Measurements from ENCODE around the gene CACNA1B.
"Not testable (repeated sequence)": the region's sequence is repeated elsewhere in the genome, so short reads cannot be mapped to it uniquely, and the experiment has no call there.

Gene CACNA1B

DNA sequence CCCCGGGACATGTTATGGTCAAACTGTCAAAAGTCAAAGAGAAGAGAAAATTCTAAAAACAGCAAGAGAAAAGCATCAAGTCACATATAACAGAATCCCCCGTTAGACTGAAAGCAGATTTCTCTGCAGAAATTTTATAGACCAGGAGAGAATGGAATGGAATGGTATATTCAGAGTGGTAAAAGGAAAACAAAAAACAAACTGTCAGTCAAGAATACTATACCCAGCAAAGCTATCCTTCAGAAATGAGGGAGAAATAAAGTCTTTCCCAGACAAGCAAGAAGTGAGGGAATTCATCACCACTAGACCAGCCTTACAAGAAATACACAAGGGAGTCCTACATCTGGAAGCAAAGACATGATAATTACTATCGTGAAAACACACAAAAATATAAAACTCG is 208.0 kb downstream of the CACNA1B start:
- TF ChIP-seq, protein P1, sequence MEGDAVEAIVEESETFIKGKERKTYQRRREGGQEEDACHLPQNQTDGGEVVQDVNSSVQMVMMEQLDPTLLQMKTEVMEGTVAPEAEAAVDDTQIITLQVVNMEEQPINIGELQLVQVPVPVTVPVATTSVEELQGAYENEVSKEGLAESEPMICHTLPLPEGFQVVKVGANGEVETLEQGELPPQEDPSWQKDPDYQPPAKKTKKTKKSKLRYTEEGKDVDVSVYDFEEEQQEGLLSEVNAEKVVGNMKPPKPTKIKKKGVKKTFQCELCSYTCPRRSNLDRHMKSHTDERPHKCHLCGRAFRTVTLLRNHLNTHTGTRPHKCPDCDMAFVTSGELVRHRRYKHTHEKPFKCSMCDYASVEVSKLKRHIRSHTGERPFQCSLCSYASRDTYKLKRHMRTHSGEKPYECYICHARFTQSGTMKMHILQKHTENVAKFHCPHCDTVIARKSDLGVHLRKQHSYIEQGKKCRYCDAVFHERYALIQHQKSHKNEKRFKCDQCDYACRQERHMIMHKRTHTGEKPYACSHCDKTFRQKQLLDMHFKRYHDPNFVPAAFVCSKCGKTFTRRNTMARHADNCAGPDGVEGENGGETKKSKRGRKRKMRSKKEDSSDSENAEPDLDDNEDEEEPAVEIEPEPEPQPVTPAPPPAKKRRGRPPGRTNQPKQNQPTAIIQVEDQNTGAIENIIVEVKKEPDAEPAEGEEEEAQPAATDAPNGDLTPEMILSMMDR (conservative IDR thresholded peaks at IDR 0.05; ENCODE audit: low read length) = no peak
- H3K4me3 ChIP-seq (ENCODE audit: low read length) = no peak overlapping the region
- DNase-seq (ENCODE audit: low read depth) = no peak

DNA sequence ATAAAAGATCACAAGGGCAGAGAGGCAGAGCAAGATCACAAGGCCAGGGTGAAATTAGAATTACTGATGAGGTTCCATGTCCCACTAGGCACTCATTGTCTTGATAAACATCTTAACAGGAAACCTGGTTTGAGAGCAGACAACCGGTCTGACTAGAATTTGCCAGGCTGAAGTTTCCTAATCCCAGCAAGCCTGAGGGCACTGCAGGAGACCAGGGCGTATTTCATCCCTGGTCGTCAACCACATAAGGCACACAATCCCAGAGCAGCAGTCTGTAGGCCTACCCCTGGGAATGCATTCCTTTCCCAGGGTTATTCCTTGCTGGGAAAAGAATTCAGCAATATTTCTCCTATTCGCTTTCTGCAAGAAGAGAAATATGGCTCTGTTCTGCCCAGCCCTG is 214.5 kb downstream of the CACNA1B start:
- H3K4me3 ChIP-seq (ENCODE audit: low read length); DNase-seq (ENCODE audit: low read depth): not testable (repeated sequence)

DNA sequence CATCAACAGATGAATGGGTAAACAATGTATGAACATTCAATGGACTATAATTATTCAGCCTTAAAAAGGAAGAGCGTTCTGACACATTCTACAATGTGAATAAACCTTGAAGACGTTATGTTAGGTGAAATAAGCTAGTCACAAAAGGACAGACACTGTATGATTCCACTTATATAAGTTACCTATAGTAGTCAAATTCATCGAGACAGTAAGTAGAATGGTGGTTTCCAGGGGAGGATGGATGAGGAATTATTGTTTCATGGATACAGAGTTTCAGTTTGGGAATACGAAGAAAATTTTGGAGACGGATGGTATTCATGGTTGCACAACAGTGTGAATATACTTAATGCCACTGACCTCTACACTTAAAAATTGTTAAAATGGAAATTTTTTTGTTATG is 216.4 kb downstream of the CACNA1B start:
- H3K4me3 ChIP-seq (ENCODE audit: low read length) = no peak overlapping the region
- no peak for DNase-seq (ENCODE audit: low read depth)
- TF ChIP-seq, protein P1 (conservative IDR thresholded peaks at IDR 0.05; ENCODE audit: low read length) = no peak

DNA sequence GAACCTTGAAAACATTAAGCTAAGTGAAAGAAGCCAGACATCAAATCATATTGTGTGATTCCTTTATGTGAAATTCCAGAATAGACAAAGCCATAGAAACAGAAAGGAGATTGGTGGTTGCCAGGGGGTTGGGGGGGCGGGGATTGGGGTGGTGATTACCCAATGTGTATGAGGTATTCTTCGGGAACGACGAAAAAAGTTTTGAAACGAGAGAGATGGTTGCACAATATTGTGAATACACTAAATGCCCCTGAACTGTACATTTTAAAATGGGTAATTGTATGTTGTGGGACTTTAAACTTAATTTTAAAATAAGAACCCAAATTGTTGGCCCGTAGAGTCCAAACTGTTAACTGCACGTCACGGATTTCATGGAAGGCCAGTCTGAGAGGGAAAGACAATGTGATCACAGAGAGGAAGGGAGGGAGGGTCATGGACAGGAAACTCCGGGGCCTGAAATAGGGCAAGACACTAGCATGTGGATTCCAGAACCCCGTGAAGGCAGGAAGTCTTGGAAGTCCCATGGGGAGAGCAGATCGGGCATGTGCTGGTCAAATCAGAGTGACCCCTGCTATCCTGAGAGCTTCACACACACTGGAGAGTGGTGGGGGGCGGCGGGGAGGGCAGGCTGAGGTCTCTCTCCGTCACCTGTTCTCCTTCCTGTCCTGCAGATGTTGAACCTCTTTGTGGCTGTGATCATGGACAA is 218.4 kb downstream of the CACNA1B start:
- DNase-seq (ENCODE audit: low read depth) = no peak
- TF ChIP-seq, protein P1 (conservative IDR thresholded peaks at IDR 0.05; ENCODE audit: low read length) = no peak

DNA sequence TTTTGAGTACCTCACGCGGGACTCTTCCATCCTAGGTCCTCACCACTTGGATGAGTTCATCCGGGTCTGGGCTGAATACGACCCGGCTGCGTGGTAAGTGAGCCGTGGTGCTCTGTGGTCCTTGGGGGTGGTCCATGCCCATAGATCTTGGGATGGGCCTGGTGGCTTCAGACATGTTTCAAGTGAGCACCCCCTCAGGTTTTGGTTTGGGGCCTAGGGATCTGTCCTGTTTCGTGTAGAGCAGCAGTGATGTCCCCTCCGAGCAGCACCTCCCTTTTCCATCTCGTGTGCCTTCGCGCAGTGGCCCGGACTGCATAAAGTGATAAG is 218.9 kb downstream of the CACNA1B start:
- H3K4me3 ChIP-seq (ENCODE audit: low read length) = no peak overlapping the region
- TF ChIP-seq, protein P1 (conservative IDR thresholded peaks at IDR 0.05; ENCODE audit: low read length) = no peak
- DNase-seq (ENCODE audit: low read depth) = no peak

More for the DNA sequence above, 218.4 kb downstream of the CACNA1B start:
- H3K4me3 ChIP-seq (ENCODE audit: low read length) = no peak overlapping the region

DNA sequence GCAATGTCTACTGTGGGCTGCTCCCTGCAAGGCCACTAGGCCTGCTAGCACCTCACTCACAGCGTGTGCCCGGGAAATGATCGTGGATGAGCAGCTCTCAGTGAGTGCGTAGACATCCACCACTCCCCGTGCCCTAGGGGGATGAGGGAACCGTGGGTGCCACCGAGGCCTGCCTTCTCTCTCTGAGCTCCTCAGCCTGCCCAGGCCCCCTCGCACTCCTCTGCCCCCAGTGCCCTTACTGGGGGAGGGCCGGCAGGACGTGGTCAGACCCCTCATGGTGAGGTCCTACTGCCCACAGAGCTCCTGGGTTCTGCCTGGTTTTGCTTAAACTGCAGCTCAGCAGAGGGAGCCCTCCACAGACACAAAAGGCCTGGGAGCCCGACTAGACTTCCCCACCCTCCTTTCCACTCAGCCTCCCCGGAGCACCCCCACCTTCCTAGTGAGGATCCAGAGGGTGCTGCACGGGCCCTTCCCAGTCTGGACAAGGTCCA is 220.0 kb downstream of the CACNA1B start:
- no peak for DNase-seq (ENCODE audit: low read depth)
- TF ChIP-seq, protein P1 (conservative IDR thresholded peaks at IDR 0.05; ENCODE audit: low read length) = no peak
- H3K4me3 ChIP-seq (ENCODE audit: low read length) = no peak overlapping the region

DNA sequence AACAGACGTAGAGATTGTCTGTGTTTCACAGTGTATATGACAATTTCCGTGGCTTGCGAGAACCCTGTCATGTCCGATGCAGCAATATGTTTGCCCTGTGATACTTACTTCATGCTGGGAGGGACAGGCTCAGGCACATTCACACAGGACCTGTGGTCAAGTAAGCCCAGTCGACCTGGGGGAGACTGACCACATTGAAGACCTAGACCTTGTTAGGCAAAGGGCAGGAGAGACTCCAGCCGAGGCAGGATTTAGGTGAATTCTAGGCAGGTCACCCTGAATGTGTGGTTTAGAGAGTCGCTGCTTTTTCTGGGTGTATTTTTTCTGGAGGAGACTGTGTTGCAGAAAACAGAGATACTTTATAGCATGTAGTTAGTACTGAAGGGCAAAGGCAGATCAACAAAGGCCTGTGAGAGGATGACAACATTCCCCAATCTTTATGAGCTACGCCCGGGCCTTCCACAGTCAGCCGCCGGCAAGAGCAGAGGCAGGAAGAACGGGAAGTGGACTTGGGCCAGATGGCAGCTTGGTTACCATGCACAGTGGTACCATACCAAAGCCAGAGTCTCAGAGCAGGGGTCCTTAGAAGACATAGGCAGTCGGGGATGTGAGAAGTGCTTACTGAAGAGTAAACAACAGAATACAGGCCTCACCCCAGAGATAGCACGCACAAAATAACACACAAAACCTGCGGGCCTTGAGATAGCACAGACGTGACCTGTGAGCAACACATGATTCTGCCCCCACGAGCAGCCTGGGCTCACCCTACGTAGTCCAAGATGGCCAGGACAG is 220.7 kb downstream of the CACNA1B start:
- no peak for DNase-seq (ENCODE audit: low read depth)
- H3K4me3 ChIP-seq (ENCODE audit: low read length) = no peak overlapping the region
- TF ChIP-seq, protein P1 (conservative IDR thresholded peaks at IDR 0.05; ENCODE audit: low read length) = no peak

Data from AG10803 (cell line).